ENCODE data around the gene SLC39A8.

DNA sequence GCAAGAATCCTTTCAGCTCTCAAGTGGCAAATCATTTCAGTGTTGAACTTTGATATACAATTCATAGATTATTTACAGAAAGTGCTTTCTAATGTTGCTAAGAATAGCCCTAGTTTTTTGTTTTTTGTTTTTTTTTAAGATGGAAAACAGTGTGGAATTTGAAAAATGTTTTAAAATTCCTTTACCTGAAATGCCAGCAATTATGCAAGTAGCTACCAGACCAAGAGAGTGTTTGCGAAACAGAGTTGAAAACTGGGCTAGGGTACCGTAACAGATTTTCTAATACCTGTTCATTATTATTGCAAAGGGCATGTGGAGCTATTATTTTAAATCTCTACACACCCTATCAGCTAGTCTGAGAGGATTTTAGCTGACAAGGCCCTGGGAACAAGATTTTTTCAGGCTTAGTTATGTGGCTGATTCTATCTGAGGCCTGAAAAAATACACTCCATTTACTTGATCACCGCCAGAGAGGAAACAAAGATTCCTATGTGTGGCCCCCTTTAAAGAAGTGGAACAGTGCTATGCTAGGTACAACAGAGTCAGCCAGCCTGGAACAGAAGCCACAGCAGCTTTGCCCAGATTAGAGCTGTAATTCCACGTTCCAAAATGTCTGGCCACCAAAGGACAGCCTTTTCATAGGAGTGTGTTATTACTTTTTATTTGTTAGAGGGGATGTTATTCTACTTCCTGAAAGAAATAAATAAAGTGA lies 46.9 kb upstream of the SLC39A8 start:
- TF ChIP-seq CTCF (IDR thresholded peaks at IDR 0.05) (no peak), POLR2A (IDR thresholded peaks at IDR 0.05) (no peak), POLR2AphosphoS5 (IDR thresholded peaks at IDR 0.05; ENCODE audit: insufficient read depth in 1 of 2, low read depth in 1 of 2) (no peak)

Data from vagina (tissue), 2 donors.